RWPE2 (cell line): Measurements from ENCODE around the gene EPB41L3.

Source experiments
- ATAC-seq: fragments of 200-7000 bp; cut with Tn5 transposase; 3 replicates; pipeline ENCODE4 v1.9.1; 2021; ENCODE audit warnings: low read depth
- DNase-seq: peaks from one replicate; pipeline ENCODE4 v3.0.0-alpha.2; 2020; ENCODE audit warnings: low spot score
- H3K27ac ChIP-seq: fragments of 450-650 bp; 2 replicates; pipeline ENCODE4 v1.5.1; 2017; ENCODE audit warnings: mild to moderate bottlenecking; ENCODE audit not compliant: poor library complexity, severe bottlenecking
- H3K27me3 ChIP-seq: fragments of 250-450 bp; sonication (Bioruptor Pico); 2 replicates; pipeline ENCODE4 v1.5.1; 2021; ENCODE audit warnings: mild to moderate bottlenecking, moderate library complexity; ENCODE audit not compliant: insufficient read depth, poor library complexity, severe bottlenecking
- H3K36me3 ChIP-seq: fragments of 250-450 bp; sonication (Bioruptor Pico); 2 replicates; pipeline ENCODE4 v1.5.1; 2020; ENCODE audit warnings: low read depth, mild to moderate bottlenecking, moderate library complexity
- H3K4me1 ChIP-seq: fragments of 250-450 bp; sonication (Bioruptor Pico); 2 replicates; pipeline ENCODE4 v1.5.1; 2021; ENCODE audit warnings: mild to moderate bottlenecking, moderate library complexity; ENCODE audit not compliant: insufficient read depth, poor library complexity, severe bottlenecking
- H3K4me3 ChIP-seq: fragments of 250-450 bp; sonication (Bioruptor Pico); 2 replicates; pipeline ENCODE4 v1.5.1; 2021; ENCODE audit warnings: mild to moderate bottlenecking, moderate library complexity; ENCODE audit not compliant: severe bottlenecking
- H3K9me3 ChIP-seq: fragments of 250-450 bp; sonication (Bioruptor Pico); 2 replicates; pipeline ENCODE4 v1.5.1; 2021; ENCODE audit warnings: mild to moderate bottlenecking, moderate library complexity; ENCODE audit not compliant: severe bottlenecking
- TF ChIP-seq, protein P1 (sequence below): fragments of 450-650 bp; IDR thresholded peaks from one replicate; pipeline ENCODE4 v1.5.1; 2017; ENCODE audit warnings: mild to moderate bottlenecking, moderate library complexity; ENCODE audit not compliant: poor library complexity, severe bottlenecking

EPB41L3 gene

GRCh38 chr18:5444847-5445246 is 99.0 kb downstream of the EPB41L3 start:
- ATAC-seq (no peak), DNase-seq (no peak)
- TF ChIP-seq, protein P1, sequence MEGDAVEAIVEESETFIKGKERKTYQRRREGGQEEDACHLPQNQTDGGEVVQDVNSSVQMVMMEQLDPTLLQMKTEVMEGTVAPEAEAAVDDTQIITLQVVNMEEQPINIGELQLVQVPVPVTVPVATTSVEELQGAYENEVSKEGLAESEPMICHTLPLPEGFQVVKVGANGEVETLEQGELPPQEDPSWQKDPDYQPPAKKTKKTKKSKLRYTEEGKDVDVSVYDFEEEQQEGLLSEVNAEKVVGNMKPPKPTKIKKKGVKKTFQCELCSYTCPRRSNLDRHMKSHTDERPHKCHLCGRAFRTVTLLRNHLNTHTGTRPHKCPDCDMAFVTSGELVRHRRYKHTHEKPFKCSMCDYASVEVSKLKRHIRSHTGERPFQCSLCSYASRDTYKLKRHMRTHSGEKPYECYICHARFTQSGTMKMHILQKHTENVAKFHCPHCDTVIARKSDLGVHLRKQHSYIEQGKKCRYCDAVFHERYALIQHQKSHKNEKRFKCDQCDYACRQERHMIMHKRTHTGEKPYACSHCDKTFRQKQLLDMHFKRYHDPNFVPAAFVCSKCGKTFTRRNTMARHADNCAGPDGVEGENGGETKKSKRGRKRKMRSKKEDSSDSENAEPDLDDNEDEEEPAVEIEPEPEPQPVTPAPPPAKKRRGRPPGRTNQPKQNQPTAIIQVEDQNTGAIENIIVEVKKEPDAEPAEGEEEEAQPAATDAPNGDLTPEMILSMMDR, result no peak
- peaks cover 4% of the 10 kb centered on the region for H3K27me3 ChIP-seq
- H3K4me1 ChIP-seq, result no peaks in the 10 kb centered on the region
- no peak overlapping the region for H3K27ac ChIP-seq
- H3K36me3 ChIP-seq, result no peaks in the 10 kb centered on the region
- no peaks in the 10 kb centered on the region for H3K9me3 ChIP-seq
- H3K4me3 ChIP-seq, result no peak overlapping the region

- H3K4me3 ChIP-seq, result no peak overlapping the region
- no peak overlapping the region for H3K27ac ChIP-seq
- DNase-seq (no peak), ATAC-seq (no peak)
- no peaks in the 10 kb centered on the region for H3K36me3 ChIP-seq
- no peaks in the 10 kb centered on the region for H3K9me3 ChIP-seq
- TF ChIP-seq, protein P1, result no peak
- peaks cover 4% of the 10 kb centered on the region for H3K27me3 ChIP-seq
- no peaks in the 10 kb centered on the region for H3K4me1 ChIP-seq
These were observed 99.5 kb downstream of the EPB41L3 start for GRCh38 chr18:5444269-5444668.

GRCh38 chr18:5439986-5440696 is 103.7 kb downstream of the EPB41L3 start:
- Histone ChIP-seq H3K27ac (no peak overlapping the region), H3K27me3 (peaks cover 4% of the 10 kb centered on the region), H3K4me3 (no peak overlapping the region), H3K36me3 (no peaks in the 10 kb centered on the region), H3K4me1 (no peaks in the 10 kb centered on the region), H3K9me3 (no peaks in the 10 kb centered on the region)
- TF ChIP-seq, protein P1, result no peak
- ATAC-seq (no peak), DNase-seq (no peak)

DNA sequence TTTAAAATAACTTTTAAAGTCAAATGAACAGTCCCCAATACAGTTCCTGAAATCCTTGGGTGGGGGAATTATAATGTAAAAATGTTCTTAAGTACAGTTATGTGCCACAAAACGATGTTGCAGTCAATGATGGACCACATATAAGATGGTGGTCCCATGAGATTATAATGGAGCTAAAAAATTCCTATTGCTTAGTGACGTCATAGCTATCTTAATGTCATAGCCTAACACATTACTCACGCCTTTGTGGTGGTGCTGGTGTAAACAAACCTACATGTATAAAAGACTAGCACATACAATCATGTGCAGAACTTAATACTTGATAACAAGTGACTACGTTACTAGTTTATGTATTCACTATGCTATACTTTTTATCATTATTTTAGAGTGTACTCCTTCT is 109.4 kb downstream of the EPB41L3 start:
- TF ChIP-seq, protein P1, result no peak
- Histone ChIP-seq H3K4me3 (no peak overlapping the region), H3K27me3 (no peaks in the 10 kb centered on the region), H3K9me3 (no peaks in the 10 kb centered on the region), H3K27ac (no peak overlapping the region), H3K36me3 (no peaks in the 10 kb centered on the region), H3K4me1 (no peaks in the 10 kb centered on the region)
- ATAC-seq (no peak), DNase-seq (no peak)

DNA sequence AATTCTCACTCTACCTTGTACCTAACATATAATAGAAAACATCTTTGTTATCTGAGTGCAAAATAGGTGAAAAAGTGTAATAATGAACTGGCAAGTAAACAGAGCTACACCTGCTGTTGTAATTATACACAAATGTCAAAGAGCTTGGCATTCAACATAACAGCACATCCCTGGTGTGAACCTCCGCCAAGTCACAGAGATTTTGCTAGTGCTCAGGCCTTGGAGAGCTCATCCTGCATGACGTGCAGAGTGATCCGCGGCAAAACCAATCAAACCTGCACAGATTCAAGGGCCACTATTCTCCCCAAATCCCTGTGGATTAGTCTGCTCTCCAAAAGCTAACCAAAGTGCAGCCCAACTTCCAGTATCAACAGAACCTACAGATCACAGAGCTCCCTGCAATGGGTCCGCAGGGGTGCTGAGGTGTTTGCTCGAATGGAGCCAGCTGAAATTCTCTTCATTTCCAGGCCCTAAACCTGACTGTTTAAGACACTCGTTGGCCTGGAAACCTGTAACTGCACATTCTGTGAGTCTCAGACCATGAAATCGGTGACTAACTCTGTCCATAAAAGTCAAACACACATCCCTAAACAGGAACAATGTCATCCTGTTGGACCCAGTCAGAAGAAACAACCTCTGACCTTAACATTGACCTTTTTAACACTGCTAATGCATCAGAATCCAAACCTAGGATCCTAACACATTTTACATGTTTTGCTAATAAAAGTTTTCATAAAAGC is 111.8 kb downstream of the EPB41L3 start:
- H3K4me1 ChIP-seq, result no peaks in the 10 kb centered on the region
- DNase-seq (no peak), ATAC-seq (no peak)
- H3K36me3 ChIP-seq, result no peaks in the 10 kb centered on the region
- no peak overlapping the region for H3K4me3 ChIP-seq
- TF ChIP-seq, protein P1, result no peak
- no peaks in the 10 kb centered on the region for H3K27me3 ChIP-seq
- no peaks in the 10 kb centered on the region for H3K9me3 ChIP-seq
- H3K27ac ChIP-seq, result no peak overlapping the region
